ENCODE measurements around the gene C1orf115.

C1orf115 gene

DNA sequence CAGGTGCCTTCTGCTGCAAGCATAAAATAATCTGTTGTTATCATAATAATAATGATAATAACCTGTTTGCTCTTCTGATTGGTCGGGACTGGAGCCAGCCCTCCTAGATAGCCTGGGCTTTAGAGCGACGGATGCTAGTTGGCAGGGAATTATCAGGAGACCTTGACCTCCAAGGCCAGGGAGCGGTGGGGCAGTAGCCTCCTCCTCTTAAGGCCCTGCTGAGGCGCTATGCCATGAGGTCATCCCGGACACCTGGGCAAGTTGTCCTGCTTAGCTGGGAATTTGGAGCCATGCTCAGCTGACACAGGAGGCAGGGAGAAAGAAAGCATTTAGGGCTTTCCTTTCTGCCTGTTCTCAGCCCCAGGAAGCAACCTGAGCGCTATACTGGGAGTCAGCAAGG lies 15.6 kb downstream of the C1orf115 start:
- no peak for DNase-seq (ENCODE audit: low spot score)
- ChIA-PET POLR2A (ENCODE audit: low non-redundant PET) (no interaction called here), CTCF (interaction anchor here (1.0 kb wide), 1 partner anchor 27 kb away, joined by 5 read pairs; no protein-coding TSS in a partner anchor)
- H3K27ac ChIP-seq, result no peak overlapping the region
- TF ChIP-seq, protein P1, sequence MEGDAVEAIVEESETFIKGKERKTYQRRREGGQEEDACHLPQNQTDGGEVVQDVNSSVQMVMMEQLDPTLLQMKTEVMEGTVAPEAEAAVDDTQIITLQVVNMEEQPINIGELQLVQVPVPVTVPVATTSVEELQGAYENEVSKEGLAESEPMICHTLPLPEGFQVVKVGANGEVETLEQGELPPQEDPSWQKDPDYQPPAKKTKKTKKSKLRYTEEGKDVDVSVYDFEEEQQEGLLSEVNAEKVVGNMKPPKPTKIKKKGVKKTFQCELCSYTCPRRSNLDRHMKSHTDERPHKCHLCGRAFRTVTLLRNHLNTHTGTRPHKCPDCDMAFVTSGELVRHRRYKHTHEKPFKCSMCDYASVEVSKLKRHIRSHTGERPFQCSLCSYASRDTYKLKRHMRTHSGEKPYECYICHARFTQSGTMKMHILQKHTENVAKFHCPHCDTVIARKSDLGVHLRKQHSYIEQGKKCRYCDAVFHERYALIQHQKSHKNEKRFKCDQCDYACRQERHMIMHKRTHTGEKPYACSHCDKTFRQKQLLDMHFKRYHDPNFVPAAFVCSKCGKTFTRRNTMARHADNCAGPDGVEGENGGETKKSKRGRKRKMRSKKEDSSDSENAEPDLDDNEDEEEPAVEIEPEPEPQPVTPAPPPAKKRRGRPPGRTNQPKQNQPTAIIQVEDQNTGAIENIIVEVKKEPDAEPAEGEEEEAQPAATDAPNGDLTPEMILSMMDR (conservative IDR thresholded peaks at IDR 0.05; ENCODE audit: low read depth), result no peak

DNA sequence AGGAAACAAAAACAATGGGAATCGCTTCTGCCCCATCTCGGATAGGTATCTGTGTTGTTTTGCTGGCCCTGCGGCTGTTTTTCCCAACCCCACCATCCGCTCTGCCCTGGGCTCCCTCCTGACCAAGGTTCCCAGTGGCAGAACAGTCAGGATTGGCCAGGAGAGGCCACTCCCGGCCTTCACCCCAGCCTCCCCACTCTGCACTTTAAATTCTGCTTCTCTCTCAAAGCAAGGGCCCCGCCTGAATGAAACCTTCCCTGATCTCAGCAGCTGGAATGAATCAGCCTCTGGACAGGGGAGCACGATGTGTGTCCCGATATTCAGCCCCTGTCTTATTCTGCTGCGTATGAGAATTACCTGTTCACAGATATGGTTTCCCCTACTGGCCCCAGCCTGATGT lies 16.3 kb downstream of the C1orf115 start:
- ChIA-PET CTCF (interaction anchor here (0.6 to 1.0 kb wide), 3 partner anchors 27 to 938 kb away, joined by 3 to 5 read pairs (median 3); no protein-coding TSS in a partner anchor), POLR2A (ENCODE audit: low non-redundant PET) (no interaction called here)
- H3K27ac ChIP-seq, result no peak overlapping the region
- no peak for DNase-seq (ENCODE audit: low spot score)
- TF ChIP-seq, protein P1 (conservative IDR thresholded peaks at IDR 0.05; ENCODE audit: low read depth), result no peak

DNA sequence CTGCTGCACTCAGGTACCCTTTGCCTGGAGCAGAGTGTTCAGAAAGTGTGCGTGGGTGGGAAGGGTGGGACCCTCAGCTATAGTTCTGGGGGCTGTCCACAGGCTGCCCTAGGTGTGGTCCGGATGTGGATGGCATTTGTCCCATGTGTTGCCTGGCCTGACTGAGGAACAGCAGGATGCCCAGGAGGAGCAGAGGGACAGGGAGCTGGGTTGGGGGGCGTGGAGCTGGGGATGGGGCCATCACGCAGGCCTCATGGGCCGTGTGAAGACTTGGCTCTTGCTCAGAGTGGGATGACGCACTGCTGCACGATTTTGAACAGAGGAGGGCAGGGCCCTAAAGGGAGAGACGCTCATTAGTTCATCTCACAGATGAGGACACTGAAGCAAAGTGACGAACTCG lies 17.0 kb downstream of the C1orf115 start:
- DNase-seq (ENCODE audit: low spot score), result no peak
- no peak overlapping the region for H3K27ac ChIP-seq
- POLR2A ChIA-PET (ENCODE audit: low non-redundant PET), result no interaction called here
- CTCF ChIA-PET, result interaction anchor here (0.5 to 0.7 kb wide), 2 partner anchors 14 to 60 kb away, joined by 3 read pairs; no protein-coding TSS in a partner anchor
- TF ChIP-seq, protein P1 (conservative IDR thresholded peaks at IDR 0.05; ENCODE audit: low read depth), result no peak

DNA sequence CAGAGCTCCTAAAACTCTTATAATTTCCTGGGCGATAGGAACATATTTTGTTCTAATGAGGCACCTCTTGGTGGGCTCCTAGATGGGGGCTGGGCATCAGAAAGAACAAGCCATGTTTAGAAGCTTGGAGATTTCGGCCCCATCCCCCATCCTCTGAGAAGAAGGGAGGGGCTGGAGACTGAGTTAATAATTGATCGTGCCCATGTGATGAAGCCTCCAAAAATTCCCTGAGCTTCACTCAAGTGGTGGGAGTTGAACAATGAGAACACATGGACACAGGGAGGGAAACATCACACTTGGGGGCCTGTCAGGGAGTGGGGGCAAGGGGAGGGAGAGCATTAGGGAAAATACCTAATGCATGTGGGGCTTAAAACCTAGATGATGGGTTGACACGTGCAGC lies 18.1 kb downstream of the C1orf115 start:
- TF ChIP-seq, protein P1 (conservative IDR thresholded peaks at IDR 0.05; ENCODE audit: low read depth), result no peak
- no peak for DNase-seq (ENCODE audit: low spot score)
- ChIA-PET POLR2A (ENCODE audit: low non-redundant PET) (no interaction called here), CTCF (interaction anchor here (0.6 kb wide), 1 partner anchor 850 kb away, joined by 3 read pairs; no protein-coding TSS in a partner anchor)
- H3K27ac ChIP-seq, result no peak overlapping the region

DNA sequence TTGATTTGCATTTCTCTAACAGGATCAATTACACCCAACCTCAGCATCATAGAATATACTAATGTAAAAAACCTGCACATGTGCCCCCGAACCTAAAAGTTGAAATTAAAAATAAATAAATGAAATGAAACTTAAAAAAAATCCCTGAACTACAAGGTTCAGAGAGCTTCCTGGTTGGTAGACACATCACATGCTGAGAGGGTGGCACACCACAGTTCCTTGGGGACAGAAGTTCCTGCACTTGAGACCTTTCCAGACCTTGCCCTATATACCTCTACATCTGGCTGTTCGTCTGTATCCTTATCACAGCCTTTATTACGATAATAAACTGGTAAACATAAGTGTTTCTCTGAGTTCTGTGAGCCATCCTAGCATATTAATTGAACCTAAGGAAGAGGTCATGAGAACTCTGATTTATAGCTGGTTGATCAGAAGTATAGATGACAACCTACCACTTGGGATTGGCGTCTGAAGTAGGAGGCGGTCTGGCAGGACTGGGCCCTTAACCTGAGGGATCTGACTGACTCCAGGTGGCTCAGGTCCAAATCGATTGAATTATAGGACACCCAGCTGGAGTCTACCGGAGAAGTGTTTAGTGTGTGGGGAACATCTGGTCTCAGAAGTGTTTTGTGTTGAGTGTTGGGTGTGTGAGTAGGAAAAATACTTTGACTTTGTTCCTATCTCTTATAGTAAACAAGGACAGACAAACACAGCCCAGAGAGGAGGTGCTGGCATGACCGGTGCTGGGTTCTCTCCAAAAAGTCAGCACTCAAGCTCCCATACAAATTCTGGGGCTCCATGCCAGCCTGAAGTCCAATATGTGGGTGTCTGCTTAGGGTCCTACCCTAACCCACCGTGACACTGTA lies 19.0 kb downstream of the C1orf115 start:
- TF ChIP-seq, protein P1 (conservative IDR thresholded peaks at IDR 0.05; ENCODE audit: low read depth), result no peak
- POLR2A ChIA-PET (ENCODE audit: low non-redundant PET), result no interaction called here
- DNase-seq (ENCODE audit: low spot score), result no peak
- CTCF ChIA-PET, result interaction anchor here (1.0 to 1.7 kb wide), 2 partner anchors 24 to 428 kb away, joined by 4 to 9 read pairs; no protein-coding TSS in a partner anchor
- no peak overlapping the region for H3K27ac ChIP-seq

DNA sequence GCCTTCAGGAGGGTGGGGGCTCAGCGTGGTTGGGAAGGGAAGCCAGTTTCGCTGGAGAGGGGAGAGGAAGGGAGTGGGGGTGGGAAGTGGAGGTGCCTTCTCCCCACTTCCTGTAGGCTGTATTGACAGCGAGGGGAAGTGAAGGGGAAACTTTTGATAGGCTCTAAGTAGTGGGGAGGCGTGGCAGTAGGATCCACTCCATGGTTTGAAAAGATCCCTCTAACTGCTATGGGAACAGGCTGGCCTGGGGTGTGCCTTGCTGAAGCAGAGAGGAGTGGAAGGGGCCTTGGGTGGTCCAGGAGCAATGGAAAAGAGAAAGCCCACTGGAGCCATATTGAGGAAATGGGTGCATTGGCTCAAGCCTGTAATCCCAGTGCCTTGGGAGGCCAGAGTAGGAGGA lies 20.2 kb downstream of the C1orf115 start:
- ChIA-PET CTCF (interaction anchor here (1.7 kb wide), 1 partner anchor 23 kb away, joined by 9 read pairs; no protein-coding TSS in a partner anchor), POLR2A (ENCODE audit: low non-redundant PET) (no interaction called here)
- no peak for DNase-seq (ENCODE audit: low spot score)
- H3K27ac ChIP-seq, result no peak overlapping the region
- TF ChIP-seq, protein P1 (conservative IDR thresholded peaks at IDR 0.05; ENCODE audit: low read depth), result no peak
